B cell (primary cell): ENCODE measurements around the gene ELANE. TPM values are rescaled to one million over a fixed set of nuclear protein-coding genes. Genes with fewer than 3 reads are reported as not detected.

Experiments used
- ATAC-seq: fragments of 200-7000 bp; cut with Tn5 transposase; one replicate; pipeline ENCODE4 v1.10.0; 2021; ENCODE audit warnings: low read depth, mild to moderate bottlenecking, moderate number of reproducible peaks, moderate library complexity
- CTCF ChIA-PET: fragments of 350-600 bp; sonication (Branson Sonifier 250); formaldehyde crosslinking; loops from one replicate; lab custom pipeline; 2021; ENCODE audit warnings: antibody characterized with exemption, inconsistent platforms; lab: Charles Lee
- POLR2A ChIA-PET: fragments of 350-600 bp; sonication (Branson Sonifier 250); formaldehyde crosslinking; loops from one replicate; lab custom pipeline; 2021; ENCODE audit warnings: antibody characterized with exemption; lab: Charles Lee
- DNase-seq: peaks from one replicate; pipeline ENCODE4 v3.0.0; 2013
- H2AFZ ChIP-seq: 2 replicates; pipeline ENCODE4 v1.6.1; 2012; ENCODE audit warnings: mild to moderate bottlenecking, low read depth, low read length; ENCODE audit not compliant: insufficient read depth, poor library complexity, severe bottlenecking
- H3K27ac ChIP-seq, 2 donors: 1 replicate in 1 of 2; 2 replicates in 1 of 2; pipeline ENCODE4 v1.5.1; 2012 to 2013; ENCODE audit warnings: low read length in 2 of 2, mild to moderate bottlenecking in 2 of 2, moderate library complexity in 1 of 2
- H3K27me3 ChIP-seq, 4 experiments: fragments of 200-600 bp in 1 of 4; sonication (generic) in 1 of 4; replicated peaks in 1 of 4; 1 replicate in 2 of 4; 2 replicates in 2 of 4; pipeline versions ENCODE4 v1.6.1 to v1.7.0; 2013 to 2016; ENCODE audit warnings: low read length in 3 of 4, mild to moderate bottlenecking in 2 of 4, mixed read lengths in 1 of 4, moderate library complexity in 1 of 4; ENCODE audit not compliant: insufficient read depth in 4 of 4, control insufficient read depth in 3 of 4; ENCODE audit errors: control extremely low read depth in 1 of 4
- H3K36me3 ChIP-seq, 2 experiments: replicated peaks in 1 of 2; 1 replicate in 1 of 2; 2 replicates in 1 of 2; pipeline versions ENCODE4 v1.6.1 to v1.7.1; 2013; ENCODE audit warnings: low read length in 1 of 2; ENCODE audit not compliant: insufficient read depth in 2 of 2, control insufficient read depth in 1 of 2; ENCODE audit errors: control extremely low read depth in 1 of 2, extremely low read depth in 1 of 2
- H3K4me1 ChIP-seq, 2 donors: fragments of 200-600 bp in 1 of 2; sonication (generic) in 1 of 2; 1 replicate in 1 of 2; 2 replicates in 1 of 2; pipeline versions ENCODE4 v1.5.1 to v1.6.1; 2013 to 2017; ENCODE audit warnings: low read length in 2 of 2; ENCODE audit not compliant: control insufficient read depth in 2 of 2, insufficient read depth in 2 of 2
- H3K4me2 ChIP-seq: replicated peaks from 2 replicates; pipeline ENCODE3; 2012; ENCODE audit warnings: mild to moderate bottlenecking, low read depth, low read length; ENCODE audit not compliant: poor library complexity, severe bottlenecking
- H3K4me3 ChIP-seq, 5 experiments: fragments of 200-600 bp in 1 of 5; sonication (generic) in 1 of 5; 1 replicate in 3 of 5; 2 replicates in 2 of 5; pipeline versions ENCODE4 v1.5.1 to v1.7.0; 2011 to 2016; ENCODE audit warnings: low read length in 4 of 5, mild to moderate bottlenecking in 4 of 5, low read depth in 2 of 5, control low read depth in 1 of 5, moderate library complexity in 1 of 5; ENCODE audit not compliant: insufficient read depth in 1 of 5; ENCODE audit errors: control extremely low read depth in 1 of 5, extremely low read depth in 1 of 5
- H3K79me2 ChIP-seq: fragments of 200-600 bp; sonication (generic); one replicate; pipeline ENCODE4 v1.6.0; 2016; ENCODE audit warnings: low read length; ENCODE audit not compliant: control insufficient read depth, insufficient read depth
- H3K9ac ChIP-seq: fragments of 200-600 bp; sonication (generic); 2 replicates; pipeline ENCODE4 v1.6.1; 2017; ENCODE audit warnings: mild to moderate bottlenecking, low read length, moderate library complexity
- H3K9me3 ChIP-seq, 3 donors: one replicate each; pipeline versions ENCODE4 v1.6.1 to v1.7.1; 2013; ENCODE audit warnings: low read length in 2 of 3; ENCODE audit not compliant: control insufficient read depth in 2 of 3, insufficient read depth in 1 of 3; ENCODE audit errors: control extremely low read depth in 1 of 3
- H4K20me1 ChIP-seq: 2 replicates; pipeline ENCODE4 v1.6.0; 2012; ENCODE audit warnings: mild to moderate bottlenecking, low read length; ENCODE audit not compliant: insufficient read depth, control insufficient read depth, poor library complexity, severe bottlenecking
- H3K27ac Mint-ChIP-seq: one replicate; pipeline ENCODE4 v1.8.0; 2021; ENCODE audit warnings: mixed read lengths
- H3K27me3 Mint-ChIP-seq: one replicate; pipeline ENCODE4 v1.8.0; 2021; ENCODE audit warnings: mixed read lengths
- H3K4me1 Mint-ChIP-seq: one replicate; pipeline ENCODE4 v1.8.0; 2021; ENCODE audit warnings: mixed read lengths
- H3K4me3 Mint-ChIP-seq: one replicate; pipeline ENCODE4 v1.8.0; 2021; ENCODE audit warnings: mixed read lengths
- H3K9me3 Mint-ChIP-seq: one replicate; pipeline ENCODE4 v1.8.0; 2022; ENCODE audit warnings: mixed read lengths; ENCODE audit not compliant: insufficient read depth
- CTCF ChIP-seq: fragments of 200-600 bp; IDR thresholded peaks from one replicate; pipeline ENCODE4 v1.8.0; 2022; ENCODE audit warnings: antibody characterized with exemption, mild to moderate bottlenecking
- EZH2 ChIP-seq: IDR thresholded peaks from 2 replicates; pipeline ENCODE4 v1.6.1; 2012; ENCODE audit warnings: borderline replicate concordance, low read depth, mild to moderate bottlenecking, moderate library complexity, low read length; ENCODE audit not compliant: insufficient read depth, poor library complexity, severe bottlenecking
- WGBS: methylation state at CpG from one replicate; pipeline ENCODE4 v1.1.5; 2013; ENCODE audit warnings: missing lambda C conversion rate; ENCODE audit not compliant: insufficient coverage; 5-methylcytosine and 5-hydroxymethylcytosine counted together
- intact Hi-C: fragments of 100-400 bp; cut with micrococcal nuclease; formaldehyde crosslinking; loops from one replicate; pipeline ENCODE4 v1.10.0; 2022
- polyA plus RNA-seq: library from polyadenylated mRNA; depleted of rRNA; stranded (reverse); fragments of >200 nt; gene quantifications from 2 replicates; pipeline ENCODE4 v1.2.3, GENCODE V29; 2012
- total RNA-seq, 2 donors: library from RNA; stranded (reverse); fragments of 120-200 nt in 1 of 2; gene quantifications; 1 replicate in 1 of 2; 2 replicates in 1 of 2; pipeline versions ENCODE4 v1.2.3 to v1.2.4, GENCODE V29; 2013 to 2022

Gene ELANE
- total and polyA plus RNA-seq, 2 donors (not counting 1 experiment from before 2014, with no cell fraction given) = 0.18 TPM; not detected in 1

GRCh38 chr19:855566-856120, 3.5 kb downstream of the ELANE start:
- Mint-ChIP-seq H3K4me3 (no peak overlapping the region), H3K9me3 (no peaks in the 10 kb centered on the region), H3K4me1 (peaks cover 2% of the 10 kb centered on the region), H3K27ac (no peak overlapping the region), H3K27me3 (peaks cover 3% of the 10 kb centered on the region)
- TF ChIP-seq CTCF (no peak), EZH2 (no peak)
- intact Hi-C loops = loop anchor here (2.0 kb wide), 1 partner anchor 85 kb away; no protein-coding TSS in a partner anchor
- peaks cover 0 to 38% (median 12%) of the 10 kb centered on the region in 4 experiments for H3K27me3 ChIP-seq
- no peaks in the 10 kb centered on the region for H3K79me2 ChIP-seq
- no peaks in the 10 kb centered on the region for H3K36me3 ChIP-seq
- ATAC-seq (no peak), DNase-seq (no peak)
- ChIA-PET CTCF (interaction anchor here (1.1 to 7.5 kb wide), 6 partner anchors 23 to 129 kb away, joined by 3 to 72 read pairs (median 10); partner anchors contain the start of genes MED16, RNU6-9 and WDR18), POLR2A (interaction anchor here (0.7 kb wide), 1 partner anchor 68 kb away, joined by 3 read pairs; no protein-coding TSS in a partner anchor)
- no peak overlapping the region for H3K9ac ChIP-seq
- no peak overlapping the region for H3K4me2 ChIP-seq
- no peak overlapping the region for H2AFZ ChIP-seq
- no peak overlapping the region for H3K27ac ChIP-seq
- H3K4me1 ChIP-seq = peaks cover 6 to 16% of the 10 kb centered on the region in 2 donors
- peaks cover 0 to 29% (median 0%) of the 10 kb centered on the region in 3 donors for H3K9me3 ChIP-seq
- no peaks in the 10 kb centered on the region for H4K20me1 ChIP-seq
- 81% methylated on average over 38 of the region's 40 CpGs for WGBS
- H3K4me3 ChIP-seq = no peak overlapping the region

DNA sequence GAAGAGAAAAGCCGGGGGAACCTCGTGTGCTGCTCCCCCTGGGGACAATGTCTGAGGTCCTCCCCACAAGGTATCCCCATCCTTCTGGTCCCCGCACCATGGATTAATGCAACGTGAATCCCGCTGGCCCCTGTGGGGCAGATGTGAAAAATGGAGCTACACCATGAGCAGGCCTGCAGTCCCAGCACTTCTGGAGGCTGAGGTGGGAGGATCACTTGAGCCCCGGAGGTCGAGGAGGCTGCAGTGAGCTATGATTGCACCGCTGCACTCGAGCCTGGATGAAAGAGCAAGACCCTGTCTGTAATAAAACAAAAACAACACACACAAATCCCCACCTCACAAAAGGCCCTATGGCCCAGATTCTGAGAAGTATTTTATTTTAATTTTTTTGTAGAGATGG, 6.2 kb downstream of the ELANE start:
- Histone ChIP-seq H3K27ac (no peak overlapping the region), H3K4me1 (peaks cover 20 to 34% of the 10 kb centered on the region in 2 donors), H3K27me3 (peaks cover 0 to 37% (median 8%) of the 10 kb centered on the region in 4 experiments), H4K20me1 (no peaks in the 10 kb centered on the region), H3K79me2 (no peaks in the 10 kb centered on the region), H3K4me2 (no peak overlapping the region), H3K36me3 (no peaks in the 10 kb centered on the region), H3K9me3 (peaks cover 0 to 38% (median 0%) of the 10 kb centered on the region in 3 donors), H2AFZ (no peak overlapping the region), H3K4me3 (no peak overlapping the region), H3K9ac (no peak overlapping the region)
- ChIA-PET POLR2A (interaction anchor here (0.5 to 0.6 kb wide), 2 partner anchors 337 to 961 kb away, joined by 3 to 9 read pairs; no protein-coding TSS in a partner anchor), CTCF (interaction anchor here (0.7 to 7.5 kb wide), 7 partner anchors 11 to 126 kb away, joined by 3 to 72 read pairs (median 4); partner anchors contain the start of genes MED16, RNU6-9 and WDR18)
- peaks cover 12% of the 10 kb centered on the region for H3K4me1 Mint-ChIP-seq
- ATAC-seq = no peak
- H3K9me3 Mint-ChIP-seq = no peaks in the 10 kb centered on the region
- TF ChIP-seq CTCF (no peak), EZH2 (no peak)
- peak; percentile 28 for DNase-seq
- H3K4me3 Mint-ChIP-seq = no peak overlapping the region
- WGBS = 90% methylated on average over 2 of the region's 9 CpGs
- no peak overlapping the region for H3K27ac Mint-ChIP-seq
- peaks cover 7% of the 10 kb centered on the region for H3K27me3 Mint-ChIP-seq
- intact Hi-C loops = no loop called here
